Left ventricle myocardium inferior (tissue), 1 donor: Measurements from ENCODE around the gene SCAMP2. TPM values are rescaled to one million over a fixed set of nuclear protein-coding genes. Genes with fewer than 3 reads are reported as not detected.

Source experiments
- DNase-seq: peaks from one replicate; pipeline ENCODE4 v3.0.0-alpha.2; 2020
- H3K27ac ChIP-seq: fragments of 200-600 bp; replicated peaks from 2 replicates; pipeline ENCODE4 v1.8.0; 2021
- H3K27me3 ChIP-seq: fragments of 200-600 bp; 2 replicates; pipeline ENCODE4 v1.8.0; 2021; ENCODE audit warnings: low read depth
- H3K36me3 ChIP-seq: fragments of 200-600 bp; 2 replicates; pipeline ENCODE4 v1.8.0; 2021
- H3K4me1 ChIP-seq: fragments of 200-600 bp; 2 replicates; pipeline ENCODE4 v1.8.0; 2021
- H3K4me3 ChIP-seq: fragments of 200-600 bp; 2 replicates; pipeline ENCODE4 v1.8.0; 2021; ENCODE audit warnings: mild to moderate bottlenecking, moderate library complexity
- H3K9me3 ChIP-seq: fragments of 200-600 bp; replicated peaks from 2 replicates; pipeline ENCODE4 v1.8.0; 2021
- intact Hi-C: fragments of 100-400 bp; cut with micrococcal nuclease; formaldehyde crosslinking; loops from one replicate; pipeline ENCODE4 v1.11.0; 2022
- total RNA-seq: library from RNA; stranded (reverse); fragmentation: NEBNext Ultra II Directional; extraction: Animal tissue kit (Norgen Biotek cat#: 25700); gene quantifications from one replicate; pipeline ENCODE4 v1.2.1, GENCODE V29; 2021
- TF ChIP-seq, protein P1 (sequence below): fragments of 200-600 bp; IDR thresholded peaks from 2 replicates; pipeline ENCODE4 v1.8.0; 2021; ENCODE audit warnings: antibody characterized with exemption, mild to moderate bottlenecking, borderline replicate concordance
- donor health status: DM: no; HTN: yes; CAD: no; lungs with severe emphysema.

The SCAMP2 gene
- total RNA-seq, 1 donor from 2014 or later, result 40.7 TPM

DNA sequence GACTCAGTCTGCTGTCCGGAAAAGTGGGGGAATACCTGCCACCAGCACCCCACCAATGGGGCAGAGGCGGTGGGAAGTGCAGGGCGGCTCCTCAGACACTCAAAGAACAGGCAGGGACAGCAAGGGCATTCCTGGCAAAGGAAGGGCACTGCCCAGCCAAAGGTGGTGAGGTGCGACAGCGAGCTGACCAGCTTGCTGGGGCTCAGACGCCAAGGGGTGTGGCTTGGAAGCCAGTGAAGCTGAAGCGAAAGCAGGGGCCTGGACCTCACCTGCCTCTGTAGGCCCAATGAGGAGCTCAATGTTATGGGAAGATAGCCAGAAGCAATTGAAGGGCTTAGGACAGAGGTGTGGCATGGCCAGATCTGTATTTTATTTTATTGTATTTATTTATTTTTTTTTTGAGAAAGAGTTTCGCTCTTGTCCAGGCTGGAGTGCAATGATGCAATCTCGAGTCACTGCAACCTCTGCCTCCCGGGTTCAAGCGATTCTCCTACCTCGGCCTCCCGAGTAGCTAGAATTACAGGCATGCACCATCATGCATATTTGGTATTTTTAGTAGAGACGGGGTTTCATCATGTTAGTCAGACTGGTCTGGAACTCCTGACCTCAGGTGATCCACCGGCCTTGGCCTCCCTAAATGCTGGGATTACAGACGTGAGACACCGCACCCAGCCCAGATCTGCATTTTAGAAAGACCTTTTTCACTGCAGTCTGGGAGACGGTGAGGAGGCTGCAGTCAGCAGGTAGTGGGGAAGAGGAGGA is 64.9 kb downstream of the SCAMP2 start:
- DNase-seq, result no peak

DNA sequence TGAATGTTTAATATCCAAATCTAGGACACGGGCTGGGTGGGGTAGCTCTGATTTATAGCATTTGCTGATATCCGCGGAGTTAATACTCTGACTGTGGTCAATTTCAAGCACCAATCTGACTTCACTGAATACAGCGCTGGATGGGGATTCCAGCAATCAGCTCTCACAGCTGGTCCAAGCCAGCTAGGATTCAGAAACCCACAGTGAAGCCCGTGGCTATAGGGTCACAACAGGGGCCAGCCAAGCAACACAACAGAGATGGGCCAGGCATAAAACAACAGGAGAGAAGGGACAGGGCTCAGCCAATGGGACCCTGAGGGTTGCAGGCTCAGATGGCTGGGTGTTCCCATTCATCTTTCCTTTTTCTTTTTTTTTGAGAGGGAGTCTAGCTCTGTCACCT is 65.9 kb downstream of the SCAMP2 start:
- intact Hi-C loops, result no loop called here
- peaks cover 16% of the 10 kb centered on the region for H3K36me3 ChIP-seq
- no peak for DNase-seq
- H3K9me3 ChIP-seq, result no peaks in the 10 kb centered on the region
- peaks cover 12% of the 10 kb centered on the region for H3K4me1 ChIP-seq
- H3K27ac ChIP-seq, result no peak overlapping the region
- no peaks in the 10 kb centered on the region for H3K27me3 ChIP-seq
- H3K4me3 ChIP-seq, result no peak overlapping the region
- TF ChIP-seq, protein P1, sequence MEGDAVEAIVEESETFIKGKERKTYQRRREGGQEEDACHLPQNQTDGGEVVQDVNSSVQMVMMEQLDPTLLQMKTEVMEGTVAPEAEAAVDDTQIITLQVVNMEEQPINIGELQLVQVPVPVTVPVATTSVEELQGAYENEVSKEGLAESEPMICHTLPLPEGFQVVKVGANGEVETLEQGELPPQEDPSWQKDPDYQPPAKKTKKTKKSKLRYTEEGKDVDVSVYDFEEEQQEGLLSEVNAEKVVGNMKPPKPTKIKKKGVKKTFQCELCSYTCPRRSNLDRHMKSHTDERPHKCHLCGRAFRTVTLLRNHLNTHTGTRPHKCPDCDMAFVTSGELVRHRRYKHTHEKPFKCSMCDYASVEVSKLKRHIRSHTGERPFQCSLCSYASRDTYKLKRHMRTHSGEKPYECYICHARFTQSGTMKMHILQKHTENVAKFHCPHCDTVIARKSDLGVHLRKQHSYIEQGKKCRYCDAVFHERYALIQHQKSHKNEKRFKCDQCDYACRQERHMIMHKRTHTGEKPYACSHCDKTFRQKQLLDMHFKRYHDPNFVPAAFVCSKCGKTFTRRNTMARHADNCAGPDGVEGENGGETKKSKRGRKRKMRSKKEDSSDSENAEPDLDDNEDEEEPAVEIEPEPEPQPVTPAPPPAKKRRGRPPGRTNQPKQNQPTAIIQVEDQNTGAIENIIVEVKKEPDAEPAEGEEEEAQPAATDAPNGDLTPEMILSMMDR, result no peak

More for the DNA sequence above, 64.9 kb downstream of the SCAMP2 start:
- no peaks in the 10 kb centered on the region for H3K9me3 ChIP-seq
- no peak overlapping the region for H3K27ac ChIP-seq
- intact Hi-C loops, result no loop called here
- TF ChIP-seq, protein P1, result no peak
- H3K27me3 ChIP-seq, result no peaks in the 10 kb centered on the region
- no peak overlapping the region for H3K4me3 ChIP-seq
- H3K36me3 ChIP-seq, result peaks cover 6% of the 10 kb centered on the region
- peaks cover 22% of the 10 kb centered on the region for H3K4me1 ChIP-seq

DNA sequence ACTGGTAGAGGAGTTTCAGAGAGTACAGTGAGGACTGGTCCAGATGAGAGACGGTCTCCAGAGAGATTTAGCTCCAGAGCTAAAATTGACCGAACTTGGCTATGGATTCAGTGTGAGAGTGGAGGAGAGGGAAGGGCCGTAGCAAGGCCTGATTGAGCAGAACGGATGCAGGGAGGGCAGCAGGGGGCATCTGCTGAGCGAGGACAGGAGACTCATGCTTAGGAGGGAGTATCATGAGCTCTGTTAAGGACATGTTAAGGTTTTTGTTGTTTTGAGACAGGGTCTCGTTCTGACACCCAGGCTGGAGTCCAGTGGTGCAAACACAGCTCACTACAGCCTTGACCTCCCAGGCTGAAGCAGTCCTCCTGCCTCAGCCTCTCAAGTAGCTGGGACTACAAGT is 68.2 kb downstream of the SCAMP2 start:
- peaks cover 35% of the 10 kb centered on the region for H3K36me3 ChIP-seq

DNA sequence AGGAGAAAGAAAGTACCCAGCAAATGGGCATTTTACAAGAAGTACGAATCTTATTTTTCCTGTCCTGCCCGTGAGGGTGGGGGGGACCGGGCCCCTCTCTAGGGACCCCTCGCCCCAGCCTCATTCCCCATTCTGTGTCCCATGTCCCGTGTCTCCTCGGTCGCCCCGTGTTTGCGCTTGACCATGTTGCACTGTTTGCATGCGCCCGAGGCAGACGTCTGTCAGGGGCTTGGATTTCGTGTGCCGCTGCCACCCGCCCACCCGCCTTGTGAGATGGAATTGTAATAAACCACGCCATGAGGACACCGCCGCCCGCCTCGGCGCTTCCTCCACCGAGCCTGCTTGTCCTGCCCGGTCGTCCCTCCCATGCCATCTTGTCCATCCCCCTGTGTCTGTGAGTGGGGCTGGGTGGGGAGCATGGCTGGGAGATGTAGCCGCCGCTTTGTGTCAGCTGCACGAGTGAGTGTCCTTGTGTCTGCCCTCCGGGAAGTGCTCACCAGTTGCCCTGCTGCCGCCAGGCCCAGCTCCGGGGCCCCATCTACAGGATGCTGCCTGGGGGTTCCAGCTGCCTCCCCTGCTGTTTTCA is 70.2 kb downstream of the SCAMP2 start:
- DNase-seq, result no peak
- Histone ChIP-seq H3K4me1 (peaks cover 34% of the 10 kb centered on the region), H3K27ac (no peak overlapping the region), H3K4me3 (no peak overlapping the region), H3K9me3 (no peaks in the 10 kb centered on the region), H3K36me3 (peaks cover 45% of the 10 kb centered on the region), H3K27me3 (no peaks in the 10 kb centered on the region)
- intact Hi-C loops, result no loop called here
- TF ChIP-seq, protein P1, result no peak

More for the DNA sequence above, 68.2 kb downstream of the SCAMP2 start:
- peaks cover 20% of the 10 kb centered on the region for H3K4me1 ChIP-seq
- intact Hi-C loops, result no loop called here
- H3K4me3 ChIP-seq, result no peak overlapping the region
- peak overlapping the region; percentile 12 for H3K27ac ChIP-seq
- no peaks in the 10 kb centered on the region for H3K27me3 ChIP-seq
- no peak for DNase-seq
- H3K9me3 ChIP-seq, result no peaks in the 10 kb centered on the region
- TF ChIP-seq, protein P1, result no peak

DNA sequence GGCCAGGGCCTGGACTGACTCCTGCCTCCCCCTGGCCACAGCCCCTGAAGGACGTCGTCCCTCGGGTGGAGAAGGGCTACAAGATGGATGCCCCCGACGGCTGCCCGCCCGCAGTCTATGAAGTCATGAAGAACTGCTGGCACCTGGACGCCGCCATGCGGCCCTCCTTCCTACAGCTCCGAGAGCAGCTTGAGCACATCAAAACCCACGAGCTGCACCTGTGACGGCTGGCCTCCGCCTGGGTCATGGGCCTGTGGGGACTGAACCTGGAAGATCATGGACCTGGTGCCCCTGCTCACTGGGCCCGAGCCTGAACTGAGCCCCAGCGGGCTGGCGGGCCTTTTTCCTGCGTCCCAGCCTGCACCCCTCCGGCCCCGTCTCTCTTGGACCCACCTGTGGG is 70.9 kb downstream of the SCAMP2 start:
- Histone ChIP-seq H3K36me3 (peaks cover 45% of the 10 kb centered on the region), H3K9me3 (no peaks in the 10 kb centered on the region), H3K27me3 (no peaks in the 10 kb centered on the region), H3K4me3 (no peak overlapping the region), H3K27ac (no peak overlapping the region), H3K4me1 (peaks cover 35% of the 10 kb centered on the region)
- intact Hi-C loops, result no loop called here
- TF ChIP-seq, protein P1, result no peak
- DNase-seq, result no peak
